GM19025 (cell line): ENCODE data around the gene SETBP1.

Experiments
- ATAC-seq: cut with Tn5 transposase; IDR thresholded peaks from one replicate; pipeline ENCODE4 v1.9.1; 2021; ENCODE audit warnings: mild to moderate bottlenecking, low read depth, moderate library complexity; ENCODE audit not compliant: unreplicated experiment

Gene SETBP1

DNA sequence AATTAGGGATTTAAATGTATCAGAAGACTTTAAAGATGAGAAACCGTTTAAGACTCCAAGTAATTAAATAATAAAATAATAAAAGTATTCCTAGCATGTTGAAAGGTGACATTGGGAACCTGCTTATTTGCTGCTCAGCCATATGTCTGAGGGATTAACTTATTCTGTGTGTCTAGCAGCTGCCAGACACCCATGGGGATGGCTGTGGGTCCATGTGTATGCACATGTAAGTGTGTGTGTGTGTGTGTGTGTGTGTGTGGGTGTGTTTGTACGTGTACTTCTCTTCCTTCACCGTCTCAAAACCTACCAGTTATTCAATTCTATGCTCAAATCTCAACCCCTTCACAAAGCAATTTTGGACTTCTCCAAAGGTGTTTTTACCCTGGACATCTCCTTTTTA, 124.5 kb downstream of the SETBP1 start:
- ATAC-seq = no peak

DNA sequence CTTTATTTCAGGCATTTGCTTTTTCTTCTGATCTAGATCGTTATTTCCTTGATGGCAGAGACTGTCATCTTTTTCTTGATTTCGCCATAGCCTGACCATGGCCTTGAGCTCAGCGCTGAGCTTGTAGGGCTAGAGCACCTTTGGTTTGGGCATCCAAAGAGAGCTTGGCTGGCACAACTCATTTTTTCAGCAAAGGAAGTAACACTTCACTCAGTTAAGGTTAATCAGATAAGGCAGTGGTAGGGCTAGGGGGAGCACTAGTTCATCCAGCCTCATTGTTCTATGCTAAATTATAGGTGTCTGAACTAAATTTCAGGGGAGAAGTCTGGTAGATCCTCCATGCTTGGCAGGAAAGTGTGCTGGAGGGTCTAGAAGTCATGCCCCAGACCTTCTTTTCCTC, 125.0 kb downstream of the SETBP1 start:
- ATAC-seq = no peak

DNA sequence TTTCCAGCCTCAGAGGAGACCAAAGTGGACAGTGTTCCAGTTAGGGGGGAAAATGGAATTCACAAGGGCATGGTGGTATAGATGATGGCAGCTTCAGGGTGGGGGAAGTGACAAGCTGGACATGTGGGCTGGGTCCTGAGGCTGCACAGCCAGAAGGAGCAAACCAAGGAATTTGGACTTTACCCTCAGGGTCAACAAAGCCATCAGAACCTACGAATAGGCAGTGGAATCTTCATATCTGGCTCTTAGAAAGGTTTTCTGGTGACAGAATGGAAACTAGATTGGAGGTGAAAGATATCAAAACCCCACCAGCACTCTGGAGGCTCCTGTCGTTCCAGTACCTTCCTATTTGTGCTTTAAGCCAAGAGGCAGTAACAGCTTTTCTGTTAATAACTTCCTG, 127.1 kb downstream of the SETBP1 start:
- ATAC-seq = no peak

DNA sequence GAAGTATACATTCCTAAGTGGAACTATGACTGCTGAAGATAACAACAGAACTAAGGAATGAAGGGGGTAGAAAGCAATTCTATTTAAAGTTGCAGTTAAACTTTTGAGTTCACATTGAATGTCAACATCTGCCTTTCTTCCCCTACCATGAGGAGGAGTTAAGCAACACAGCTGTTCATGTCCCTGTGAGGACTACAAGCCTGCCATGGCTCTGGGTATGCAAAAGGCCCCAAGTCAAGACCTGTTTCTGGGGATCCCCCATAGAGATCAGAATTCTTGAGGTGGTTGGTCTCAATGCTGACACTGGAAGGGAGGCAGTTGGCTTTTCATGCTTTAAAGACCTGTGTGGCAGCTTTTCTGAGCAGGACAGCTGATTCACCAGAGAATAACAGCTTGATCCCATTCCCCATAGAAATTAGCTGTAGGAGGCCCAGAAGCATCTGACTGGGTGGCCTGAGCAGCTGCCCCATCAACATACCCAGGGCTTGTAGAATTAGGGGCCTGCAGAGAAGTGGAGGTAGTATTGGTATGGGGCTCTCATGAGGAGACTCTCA, 131.0 kb downstream of the SETBP1 start:
- no peak for ATAC-seq

GRCh38 chr18:44812426-44812825, 131.7 kb downstream of the SETBP1 start:
- no peak for ATAC-seq

DNA sequence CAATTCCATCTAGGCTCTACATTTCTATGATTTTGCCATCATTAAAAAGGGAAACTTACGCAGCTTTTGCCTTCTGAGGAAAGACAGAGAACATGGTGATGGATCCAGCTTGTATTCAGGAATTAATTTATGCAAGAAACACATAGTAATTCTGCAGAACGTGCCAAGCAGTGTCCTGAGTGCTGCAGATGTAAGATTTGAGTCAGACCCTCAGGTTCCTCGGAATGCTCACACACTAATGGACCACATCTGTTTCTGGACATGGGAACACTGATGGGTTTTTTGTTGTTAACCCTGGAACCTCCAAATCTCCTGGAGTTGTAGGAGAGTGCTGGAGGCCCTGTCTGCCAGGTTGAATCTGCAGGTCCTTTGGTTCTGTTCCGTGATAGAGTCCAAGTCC, 132.9 kb downstream of the SETBP1 start:
- no peak for ATAC-seq

GRCh38 chr18:44815108-44815507, 134.4 kb downstream of the SETBP1 start:
- ATAC-seq = no peak

DNA sequence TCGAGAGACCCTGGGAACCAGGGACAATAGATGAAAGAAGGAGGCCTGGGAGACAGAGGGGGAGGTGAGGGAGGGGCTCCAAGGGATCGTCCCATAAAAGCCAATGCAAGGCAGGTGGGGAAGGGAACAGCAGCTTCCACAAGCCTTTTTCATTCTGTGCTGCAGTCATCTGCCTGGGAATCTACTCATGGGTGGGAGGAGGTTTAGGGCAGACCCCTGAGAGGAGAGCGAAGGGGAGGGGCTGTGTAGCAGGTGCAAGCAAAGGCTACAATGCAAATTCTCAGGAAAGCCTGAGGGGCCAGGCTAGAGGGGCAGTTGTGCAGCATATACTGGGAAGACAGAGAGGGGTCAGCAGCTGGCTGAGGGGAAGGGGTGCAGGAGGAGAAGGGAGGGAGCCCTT, 135.4 kb downstream of the SETBP1 start:
- no peak for ATAC-seq

GRCh38 chr18:44816477-44816876, 135.8 kb downstream of the SETBP1 start:
- no peak for ATAC-seq

GRCh38 chr18:44817831-44818473, 137.3 kb downstream of the SETBP1 start:
- no peak for ATAC-seq

GRCh38 chr18:44818668-44819403, 138.1 kb downstream of the SETBP1 start:
- no peak for ATAC-seq

DNA sequence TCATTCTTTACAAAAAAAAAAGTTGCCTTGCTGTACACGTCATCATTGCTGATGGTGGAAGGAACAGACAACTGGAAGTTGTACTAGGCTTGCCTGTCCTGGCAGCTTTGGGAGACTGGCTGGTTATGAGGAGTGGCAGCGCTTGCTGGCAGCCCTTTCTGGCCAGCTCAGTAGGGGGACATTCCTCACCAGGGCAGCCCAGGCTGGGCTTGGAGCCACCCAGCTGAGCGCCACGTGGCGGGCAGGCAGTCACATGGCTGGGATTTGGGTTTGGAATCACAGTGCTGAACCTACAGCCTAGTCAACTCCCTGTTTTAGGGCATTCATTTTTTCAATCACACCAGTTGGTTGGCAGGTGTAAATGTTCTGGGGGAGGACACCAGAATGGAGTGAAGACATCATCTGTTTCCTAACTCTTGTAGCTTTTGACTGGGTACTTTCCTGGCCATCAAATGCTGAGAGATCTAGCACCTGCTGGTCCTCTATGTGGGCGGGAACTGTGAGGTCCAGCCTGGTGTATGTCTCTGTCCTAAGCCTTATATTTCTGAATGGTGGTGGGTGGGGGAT, 139.3 kb downstream of the SETBP1 start:
- ATAC-seq = no peak

- ATAC-seq = no peak
Observed at GRCh38 chr18:44821924-44822323, 141.2 kb downstream of the SETBP1 start.

DNA sequence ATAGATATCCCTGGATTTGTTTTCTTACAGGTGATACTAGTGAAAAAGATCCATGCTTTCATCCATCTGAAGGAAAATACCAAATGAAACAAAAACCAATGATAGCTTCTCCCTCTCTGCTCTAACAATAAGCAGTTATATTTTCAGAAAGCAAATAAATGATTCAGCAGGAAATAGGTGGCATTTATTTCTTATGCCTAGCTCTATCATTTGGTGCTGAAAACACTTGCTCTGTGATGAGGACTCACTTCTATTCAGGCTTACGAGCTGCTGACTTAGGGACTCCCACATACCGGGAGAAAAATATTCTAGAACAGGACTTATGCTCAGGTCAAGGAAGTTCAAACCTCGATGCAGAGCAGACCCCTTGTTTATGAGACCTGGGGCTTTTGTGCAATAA, 142.6 kb downstream of the SETBP1 start:
- no peak for ATAC-seq

GRCh38 chr18:44823782-44824181, 143.1 kb downstream of the SETBP1 start:
- no peak for ATAC-seq

DNA sequence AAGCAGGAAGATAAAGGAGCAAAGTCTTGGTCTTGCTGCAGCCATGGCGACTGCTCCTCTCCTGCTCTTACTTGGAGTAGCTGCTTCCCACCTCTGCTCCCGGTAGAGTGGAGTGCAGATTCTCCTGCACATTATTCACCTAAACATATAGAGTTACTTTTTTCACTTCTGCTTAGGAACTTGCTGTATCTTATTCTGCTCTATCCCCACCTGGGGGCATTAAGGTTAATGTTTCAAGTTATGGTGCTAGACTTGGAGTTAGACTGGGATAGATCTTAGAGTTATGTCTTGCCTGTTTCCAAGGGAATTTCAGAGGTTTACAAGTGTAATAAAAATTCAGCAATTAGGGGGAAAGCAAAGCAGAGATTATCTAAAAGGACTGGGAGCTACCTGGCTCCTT, 144.2 kb downstream of the SETBP1 start:
- ATAC-seq = no peak

GRCh38 chr18:44826418-44827259, 146.0 kb downstream of the SETBP1 start:
- ATAC-seq = no peak

- no peak for ATAC-seq
Observed at GRCh38 chr18:44828080-44828479, 147.4 kb downstream of the SETBP1 start.

- no peak for ATAC-seq
Observed at GRCh38 chr18:44830581-44830980, 149.9 kb downstream of the SETBP1 start.

GRCh38 chr18:44833786-44834185, 153.1 kb downstream of the SETBP1 start:
- ATAC-seq = no peak
